Activated CD8-positive, alpha-beta memory T cell treated with anti-CD3 and anti-CD28 coated beads for 48 hours (primary cell): ENCODE results near the gene TNXB.
"Not testable (repeated sequence)": the region's sequence is repeated elsewhere in the genome, so short reads cannot be mapped to it uniquely, and the experiment has no call there.

ENCODE experiments used
- DNase-seq, 3 experiments: peaks; one replicate each; pipeline ENCODE4 v3.0.0-alpha.2; 2020; ENCODE audit warnings: low read depth in 2 of 3, low spot score in 2 of 3

Gene TNXB

DNA sequence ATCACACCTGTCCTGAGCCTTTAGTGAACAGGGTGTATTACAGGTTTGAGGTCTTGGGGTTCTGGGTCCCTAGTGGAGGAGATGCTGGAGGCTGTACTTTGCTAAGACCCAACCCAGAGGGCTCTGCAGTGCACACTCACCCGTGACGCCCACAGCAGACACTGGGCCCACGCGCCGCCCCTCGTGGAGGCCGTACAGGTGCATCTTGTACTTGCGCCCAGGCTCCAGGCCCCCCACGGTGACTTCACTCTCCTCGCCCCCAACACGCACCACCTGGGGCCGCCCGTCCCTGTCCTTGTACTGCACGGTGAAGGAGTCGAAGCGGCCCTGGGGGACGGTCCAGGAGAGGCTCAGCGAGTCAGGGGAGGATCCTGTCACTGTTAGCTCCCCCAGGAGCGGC, 41.6 kb downstream of the TNXB start:
- DNase-seq: not testable (repeated sequence)

- DNase-seq: no peak
These were observed 44.4 kb downstream of the TNXB start for GRCh38 chr6:32064706-32065105.

- no peak for DNase-seq
These were observed 48.0 kb downstream of the TNXB start for GRCh38 chr6:32060966-32061655.

GRCh38 chr6:32058511-32058963, 50.6 kb downstream of the TNXB start:
- DNase-seq: no peak

- no peak for DNase-seq
These were observed 51.2 kb downstream of the TNXB start for GRCh38 chr6:32057966-32058365.

DNA sequence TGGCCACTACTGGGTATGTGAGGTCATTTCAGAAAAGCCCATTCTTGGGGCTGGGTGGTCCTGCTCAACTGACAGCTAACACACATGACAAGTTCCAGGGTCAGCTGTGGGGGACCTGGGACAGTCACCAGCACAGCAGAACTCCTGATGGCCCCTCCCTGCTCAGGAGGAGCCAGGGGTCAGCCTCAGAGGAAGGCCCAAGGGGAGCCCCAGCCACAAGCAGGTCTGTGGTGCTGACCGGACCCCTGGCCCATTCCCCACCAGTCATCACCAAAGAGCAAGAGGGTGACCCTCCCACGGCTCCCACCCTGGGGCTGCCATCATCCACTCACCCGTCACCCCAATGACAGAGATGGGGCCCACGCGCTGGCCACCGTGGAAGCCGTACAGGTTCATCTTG, 52.9 kb downstream of the TNXB start:
- DNase-seq: no peak

GRCh38 chr6:32055756-32056155, 53.4 kb downstream of the TNXB start:
- not testable (repeated sequence) for DNase-seq

DNA sequence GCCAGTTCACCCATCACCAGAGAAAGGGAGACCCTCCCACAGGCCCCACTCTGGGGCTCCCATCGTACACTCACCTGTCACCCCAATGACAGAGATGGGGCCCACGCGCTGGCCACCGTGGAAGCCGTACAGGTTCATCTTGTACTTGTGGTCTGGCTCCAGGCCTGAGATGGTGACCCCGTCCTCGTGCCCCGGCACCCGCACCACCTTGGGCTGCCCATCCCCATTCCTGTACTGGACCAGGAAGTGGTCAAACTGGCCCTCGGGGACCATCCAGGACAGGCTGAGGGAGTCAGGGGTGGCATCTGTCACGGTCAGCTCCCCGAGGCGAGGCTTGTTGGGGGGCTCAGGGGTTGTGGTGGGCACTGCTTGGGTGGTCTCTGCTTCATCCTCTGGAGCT, 55.8 kb downstream of the TNXB start:
- DNase-seq: not testable (repeated sequence)

DNA sequence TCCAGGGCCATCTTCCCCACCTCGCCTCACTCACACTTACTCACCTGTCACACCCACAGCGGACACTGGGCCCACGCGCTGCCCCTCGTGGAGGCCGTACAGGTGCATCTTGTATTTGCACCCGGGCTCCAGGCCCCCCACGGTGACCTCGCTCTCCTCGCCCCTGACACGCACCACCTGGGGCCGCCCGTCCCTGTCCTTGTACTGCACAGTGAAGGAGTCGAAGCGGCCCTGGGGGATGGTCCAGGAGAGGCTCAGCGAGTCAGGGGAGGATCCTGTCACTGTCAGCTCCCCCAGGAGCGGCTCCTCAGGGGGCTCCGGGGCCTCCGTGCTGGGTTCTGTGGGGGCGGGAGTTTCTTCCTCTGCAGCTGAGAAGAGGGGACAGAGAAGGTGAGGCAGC, 56.5 kb downstream of the TNXB start:
- not testable (repeated sequence) for DNase-seq

- DNase-seq: no peak
These were observed 58.6 kb downstream of the TNXB start for GRCh38 chr6:32050562-32050961.

DNA sequence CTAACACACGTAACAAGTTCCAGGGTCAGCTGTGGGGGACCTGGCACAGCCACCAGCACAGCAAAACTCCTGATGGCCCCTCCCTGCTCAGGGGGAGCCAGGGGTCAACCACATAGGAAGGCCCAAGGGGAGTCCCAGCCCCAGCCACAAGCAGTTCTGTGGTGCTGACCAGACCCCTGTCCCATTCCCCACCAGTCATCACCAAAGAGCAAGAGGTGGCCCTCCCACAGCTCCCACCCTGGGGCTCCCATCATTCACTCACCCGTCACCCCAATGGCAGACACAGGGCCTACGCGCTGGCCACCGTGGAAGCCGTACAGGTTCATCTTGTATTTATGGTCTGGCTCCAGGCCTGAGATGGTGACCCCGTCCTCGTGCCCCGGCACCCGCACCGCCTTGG, 59.4 kb downstream of the TNXB start:
- DNase-seq: not testable (repeated sequence)

DNA sequence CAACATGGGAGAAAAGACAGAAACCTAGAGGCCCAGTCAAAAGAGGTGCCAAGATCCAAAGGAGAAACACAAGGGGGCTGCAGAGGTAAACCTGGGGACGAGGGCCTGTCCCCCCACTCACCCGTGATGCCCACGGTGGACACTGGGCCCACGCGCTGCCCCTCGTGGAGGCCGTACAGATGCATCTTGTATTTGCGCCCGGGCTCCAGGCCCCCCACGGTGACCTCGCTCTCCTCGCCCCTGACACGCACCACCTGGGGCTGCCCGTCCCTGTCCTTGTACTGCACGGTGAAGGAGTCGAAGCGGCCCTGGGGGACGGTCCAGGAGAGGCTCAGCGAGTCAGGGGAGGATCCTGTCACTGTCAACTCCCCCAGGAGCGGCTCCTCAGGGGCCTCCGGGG, 60.0 kb downstream of the TNXB start:
- not testable (repeated sequence) for DNase-seq

GRCh38 chr6:32047855-32048766, 61.0 kb downstream of the TNXB start:
- DNase-seq: peak; percentile 11 to 71 (median 59)

GRCh38 chr6:32047539-32047854, 61.6 kb downstream of the TNXB start:
- DNase-seq: no peak

DNA sequence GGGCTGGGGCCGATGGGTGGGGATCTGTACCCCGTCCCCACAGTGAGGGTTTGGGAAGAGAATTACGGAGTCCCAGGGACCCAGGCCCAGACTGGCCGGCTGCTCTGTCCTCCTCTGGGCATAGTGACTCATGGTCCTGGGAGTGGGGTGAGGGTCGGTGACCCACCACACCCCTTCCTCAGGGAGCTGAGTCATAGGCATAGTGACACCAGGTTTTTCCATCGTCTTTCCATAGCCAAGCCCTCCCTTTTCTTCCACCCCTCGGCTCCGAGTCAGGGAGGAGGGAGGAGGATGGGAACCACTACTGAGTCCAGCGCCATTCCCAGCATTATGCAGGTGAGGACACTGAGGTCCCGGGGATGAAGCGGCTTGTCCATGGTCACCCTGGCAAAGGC, 62.1 kb downstream of the TNXB start:
- DNase-seq: no peak

DNA sequence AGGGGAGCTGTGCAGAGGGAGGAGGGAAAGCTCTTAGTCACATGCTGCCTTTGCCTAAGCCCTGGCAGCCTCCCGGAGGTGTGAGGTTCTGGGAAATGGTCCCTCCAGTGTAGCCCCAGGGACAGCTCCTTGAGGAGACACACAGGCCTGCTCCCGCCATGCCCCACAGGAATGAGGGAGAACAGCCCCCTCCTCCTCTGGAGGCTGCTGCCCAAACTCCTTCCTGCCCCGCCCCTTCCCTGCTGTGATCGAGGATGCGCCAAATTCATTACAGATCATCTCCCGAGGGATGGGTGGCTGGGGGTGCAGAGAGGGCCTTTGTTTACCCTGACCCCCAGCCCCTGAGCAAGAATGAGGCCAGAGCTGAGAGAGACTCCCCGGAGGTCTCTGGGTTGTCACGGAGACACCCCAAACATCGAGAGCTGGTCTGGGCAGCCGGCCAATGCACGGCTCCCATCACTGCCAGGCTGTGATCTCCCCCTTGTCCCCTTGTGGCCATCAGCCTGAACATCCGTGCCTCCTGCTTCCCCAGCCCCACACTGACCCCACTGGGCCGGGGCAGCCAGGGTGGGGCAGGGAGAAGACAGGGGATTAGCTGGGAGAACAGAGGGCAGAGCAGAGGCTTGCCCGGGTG, 62.6 kb downstream of the TNXB start:
- DNase-seq: no peak

GRCh38 chr6:32045811-32046449, 63.2 kb downstream of the TNXB start:
- no peak for DNase-seq

GRCh38 chr6:32044916-32045315, 64.2 kb downstream of the TNXB start:
- not testable (repeated sequence) for DNase-seq

DNA sequence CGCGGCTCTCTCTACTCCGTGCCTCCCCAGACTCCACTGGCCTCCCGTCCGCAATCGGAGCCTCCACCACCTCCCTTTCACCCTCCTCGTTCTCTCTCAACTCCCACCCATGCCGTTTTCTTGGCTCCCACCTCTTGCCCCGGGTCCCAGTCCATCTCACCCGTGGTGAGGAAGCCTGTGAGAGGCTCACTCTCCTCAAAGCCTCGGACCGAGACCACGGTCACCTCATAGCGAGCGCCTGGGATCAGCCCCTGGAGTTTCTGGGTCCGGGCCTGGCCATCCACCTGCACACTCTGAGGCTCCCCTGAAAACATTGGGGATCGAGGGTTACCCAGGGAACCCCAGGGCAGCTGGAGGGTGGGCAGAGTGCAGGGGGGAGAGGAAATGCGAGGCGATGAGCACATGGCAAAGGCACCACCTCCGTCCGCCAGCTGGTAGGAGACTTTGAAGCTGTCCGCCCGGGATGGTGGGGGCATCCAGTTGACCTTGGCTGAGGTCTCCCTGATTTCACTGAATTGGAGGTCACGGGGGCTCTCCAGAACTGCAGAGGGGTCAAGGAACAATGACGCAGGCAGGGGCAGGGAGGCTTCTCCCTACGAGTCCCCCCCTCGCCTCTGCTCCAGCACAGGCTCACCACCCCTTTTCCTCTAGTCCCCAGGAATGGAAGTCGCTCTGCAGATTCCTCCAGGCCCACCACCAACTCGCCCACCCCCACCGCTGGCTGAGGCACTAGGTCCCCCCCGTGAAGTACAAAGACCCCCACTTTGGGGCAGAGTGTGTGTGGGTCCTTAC, 65.4 kb downstream of the TNXB start:
- not testable (repeated sequence) for DNase-seq

DNA sequence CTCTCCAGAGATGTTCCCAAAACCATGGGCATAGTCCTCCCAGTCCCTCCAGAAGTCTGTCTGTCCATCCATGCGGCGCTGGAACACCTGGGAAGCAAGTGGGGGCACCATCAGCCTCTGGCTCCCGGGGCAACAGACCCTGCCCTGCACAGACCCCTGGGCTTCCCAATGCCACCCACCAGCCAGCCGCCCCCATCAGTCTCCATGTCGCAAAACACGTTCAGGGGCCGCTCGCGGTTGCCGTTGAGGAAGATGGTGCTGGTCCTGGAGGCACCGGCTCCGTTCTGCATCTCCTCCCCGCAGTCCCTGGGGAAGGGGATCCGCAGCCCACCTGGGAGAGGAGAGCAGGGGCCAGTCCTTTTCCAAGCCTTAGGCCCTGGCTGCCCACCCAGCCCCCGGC, 66.9 kb downstream of the TNXB start:
- DNase-seq: not testable (repeated sequence)

- not testable (repeated sequence) for DNase-seq
These were observed 67.8 kb downstream of the TNXB start for GRCh38 chr6:32041385-32041784.
